ENCODE results near the gene PRPF19.

PRPF19 gene

GRCh38 chr11:60864856-60865513 is 41.4 kb downstream of the PRPF19 start:
- no peak for TF ChIP-seq CTCF (conservative IDR thresholded peaks at IDR 0.05)
- H3K27ac ChIP-seq: no peak overlapping the region

- TF ChIP-seq CTCF (conservative IDR thresholded peaks at IDR 0.05): no peak
- H3K27ac ChIP-seq: no peak overlapping the region
These were observed 42.5 kb downstream of the PRPF19 start for GRCh38 chr11:60863550-60864521.

GRCh38 chr11:60862171-60862570 is 44.2 kb downstream of the PRPF19 start:
- TF ChIP-seq CTCF (conservative IDR thresholded peaks at IDR 0.05): no peak
- no peak overlapping the region for H3K27ac ChIP-seq

- H3K27ac ChIP-seq: no peak overlapping the region
- TF ChIP-seq CTCF (conservative IDR thresholded peaks at IDR 0.05): no peak
These were observed 45.4 kb downstream of the PRPF19 start for GRCh38 chr11:60860943-60861342.

- TF ChIP-seq CTCF (conservative IDR thresholded peaks at IDR 0.05): no peak
- H3K27ac ChIP-seq: no peak overlapping the region
These were observed 46.7 kb downstream of the PRPF19 start for GRCh38 chr11:60859616-60860250.

GRCh38 chr11:60858731-60859464 is 47.5 kb downstream of the PRPF19 start:
- no peak for TF ChIP-seq CTCF (conservative IDR thresholded peaks at IDR 0.05)
- no peak overlapping the region for H3K27ac ChIP-seq

Measured in VCaP (cell line).